Loucy (cell line): ENCODE results near the gene XPO4.

Experiments used
- CTCF ChIP-seq: fragments of 200-600 bp; sonication (generic); conservative IDR thresholded peaks from 2 replicates; pipeline ENCODE4 v1.5.1; 2014; ENCODE audit warnings: mild to moderate bottlenecking, antibody characterized with exemption, low read length
- EZH2phosphoT487 ChIP-seq: fragments of 200-600 bp; IDR thresholded peaks from 2 replicates; pipeline ENCODE4 v1.6.1; 2018; ENCODE audit warnings: antibody characterized with exemption, mild to moderate bottlenecking, moderate library complexity, borderline replicate concordance

GRCh38 chr13:20891768-20892167 lies 10.8 kb downstream of the XPO4 start:
- no peak for TF ChIP-seq CTCF
- no peak for TF ChIP-seq EZH2phosphoT487
